RWPE1 (cell line): ENCODE measurements around the gene FSTL4.

Source experiments
- CTCF ChIA-PET: fragments of 350-600 bp; sonication (Branson Sonifier 250); formaldehyde crosslinking; extraction: SDS; loops from one replicate; lab custom pipeline; 2021; lab: Yijun Ruan, JAX
- POLR2A ChIA-PET: fragments of 400-600 bp; formaldehyde crosslinking; extraction: SDS; loops from one replicate; lab custom pipeline; 2020; ENCODE audit warnings: antibody characterized with exemption; ENCODE audit not compliant: low non-redundant PET; lab: Yijun Ruan, JAX
- DNase-seq: peaks from one replicate; pipeline ENCODE4 v3.0.0; 2012; ENCODE audit warnings: low spot score
- H3K27ac ChIP-seq: fragments of 450-650 bp; 2 replicates; pipeline ENCODE4 v1.5.1; 2017
- CTCF ChIP-seq: fragments of 450-650 bp; conservative IDR thresholded peaks from 2 replicates; pipeline ENCODE4 v1.5.1; 2017; ENCODE audit warnings: low read depth, mild to moderate bottlenecking

FSTL4 gene

DNA sequence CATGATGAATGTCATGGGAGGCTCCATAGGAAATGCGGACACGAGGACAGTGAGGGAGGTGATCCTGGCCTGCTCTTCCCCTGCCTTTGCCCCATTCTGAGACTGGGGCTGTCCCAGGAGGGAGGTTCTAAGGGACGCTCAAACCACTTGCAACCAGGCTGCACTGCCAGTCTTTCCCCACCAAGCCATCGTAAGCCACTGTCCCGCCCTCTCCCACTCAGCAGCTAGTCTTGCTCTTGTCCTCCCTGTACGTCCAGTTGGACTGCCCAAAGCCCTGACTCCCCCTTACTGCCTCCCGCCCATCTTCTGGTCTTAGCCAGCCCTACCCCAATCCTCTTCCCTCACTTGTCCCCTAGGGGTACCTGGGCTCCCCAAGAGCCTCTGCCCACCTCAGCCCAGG, 115.7 kb downstream of the FSTL4 start:
- no peak for TF ChIP-seq CTCF
- ChIA-PET POLR2A (no interaction called here), CTCF (interaction anchor here (0.8 kb wide), 1 partner anchor 176 kb away, joined by 3 read pairs; no protein-coding TSS in a partner anchor)
- H3K27ac ChIP-seq = no peak overlapping the region
- DNase-seq = no peak

DNA sequence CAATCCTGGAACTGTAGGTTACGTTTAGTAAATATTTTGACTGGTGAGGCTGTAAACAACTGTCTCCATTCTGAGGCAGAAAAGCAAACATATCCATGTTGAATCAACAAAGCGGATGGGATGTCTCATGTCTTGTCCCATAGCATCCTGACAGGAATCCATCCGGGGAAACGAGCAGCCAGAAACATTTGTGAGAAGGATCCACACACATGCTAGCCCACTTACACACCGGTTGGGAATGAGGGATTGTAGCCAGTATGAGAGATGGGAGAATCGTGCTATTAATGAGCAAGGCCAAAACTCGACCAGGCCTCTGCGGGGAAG, 117.5 kb downstream of the FSTL4 start:
- POLR2A ChIA-PET = no interaction called here
- CTCF ChIA-PET = no interaction called here
- TF ChIP-seq CTCF = no peak
- H3K27ac ChIP-seq = no peak overlapping the region
- DNase-seq = no peak

- no peak overlapping the region for H3K27ac ChIP-seq
- no peak for DNase-seq
- TF ChIP-seq CTCF = no peak
- ChIA-PET POLR2A (no interaction called here), CTCF (no interaction called here)
These were observed 118.0 kb downstream of the FSTL4 start for GRCh38 chr5:133494232-133494922.

GRCh38 chr5:133489632-133490031, 122.7 kb downstream of the FSTL4 start:
- peak; percentile 15 for DNase-seq
- CTCF ChIA-PET = interaction anchor here (0.6 kb wide), 1 partner anchor 1862 kb away, joined by 3 read pairs; no protein-coding TSS in a partner anchor
- POLR2A ChIA-PET = no interaction called here
- H3K27ac ChIP-seq = no peak overlapping the region
- no peak for TF ChIP-seq CTCF

- TF ChIP-seq CTCF = no peak
- POLR2A ChIA-PET = no interaction called here
- CTCF ChIA-PET = interaction anchor here (0.8 to 1.0 kb wide), 2 partner anchors 27 to 553 kb away, joined by 3 to 6 read pairs; no protein-coding TSS in a partner anchor
- no peak for DNase-seq
- H3K27ac ChIP-seq = no peak overlapping the region
These were observed 125.2 kb downstream of the FSTL4 start for GRCh38 chr5:133487093-133487492.

DNA sequence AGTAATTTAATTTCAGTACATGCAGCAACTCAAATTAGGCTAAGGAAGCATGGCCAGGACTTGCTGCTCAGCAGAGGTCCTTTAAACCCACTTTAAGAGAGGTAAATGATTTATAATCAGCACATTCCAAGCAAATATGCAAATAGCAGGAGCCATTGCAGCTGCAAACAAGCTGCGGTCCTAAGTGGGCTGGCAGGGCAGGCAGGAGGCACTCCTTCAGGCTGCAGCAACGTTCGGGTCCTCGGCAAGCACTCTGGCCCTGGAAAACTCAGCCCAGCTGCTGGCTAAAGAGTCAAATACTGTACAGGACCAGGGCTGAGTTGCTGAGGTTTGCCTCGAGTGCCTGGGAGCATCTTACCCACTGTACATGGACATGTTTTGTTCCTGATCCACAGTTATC, 126.9 kb downstream of the FSTL4 start:
- no peak overlapping the region for H3K27ac ChIP-seq
- ChIA-PET POLR2A (no interaction called here), CTCF (no interaction called here)
- no peak for DNase-seq
- TF ChIP-seq CTCF = no peak
